Fibroblast of mammary gland (primary cell): ENCODE data around the gene OR51F2.
A peak's percentile ranks its signal among the peaks of the same experiment; 100 is the strongest.
"Not testable (repeated sequence)": the region's sequence is repeated elsewhere in the genome, so short reads cannot be mapped to it uniquely, and the experiment has no call there.

Experiments used
- DNase-seq: peaks from one replicate; pipeline ENCODE4 v3.0.0-alpha.2; 2010; ENCODE audit warnings: low read depth
- H3K4me3 ChIP-seq: 2 replicates; pipeline ENCODE4 v1.5.1; 2011; ENCODE audit warnings: low read depth, mild to moderate bottlenecking, low read length, moderate library complexity; ENCODE audit not compliant: control insufficient read depth
- CTCF ChIP-seq: conservative IDR thresholded peaks from 2 replicates; pipeline ENCODE4 v1.5.1; 2011; ENCODE audit warnings: low read depth, low read length, inconsistent platforms; ENCODE audit not compliant: control insufficient read depth, insufficient read depth

Gene OR51F2

GRCh38 chr11:4821021-4821420 lies at the start of gene OR51F2:
TSS of gene OR51F2 (plus strand) at chr11:4821321. CDS start at chr11:4821422, 101 bp downstream.
- no peak within 1 kb of the TSS for H3K4me3 ChIP-seq
- DNase-seq = no peak
- no peak for TF ChIP-seq CTCF

- TF ChIP-seq CTCF = no peak
- DNase-seq = no peak
- no peak overlapping the region for H3K4me3 ChIP-seq
These were observed 38.7 kb upstream of the OR51F2 start for GRCh38 chr11:4782454-4782853.

GRCh38 chr11:4797206-4797605 lies 23.9 kb upstream of the OR51F2 start:
- H3K4me3 ChIP-seq = no peak overlapping the region
- no peak for TF ChIP-seq CTCF
- DNase-seq = peak; percentile 10

- H3K4me3 ChIP-seq = no peak overlapping the region
- no peak for TF ChIP-seq CTCF
- no peak for DNase-seq
These were observed 22.5 kb upstream of the OR51F2 start for GRCh38 chr11:4798427-4799183.

- H3K4me3 ChIP-seq, DNase-seq: not testable (repeated sequence)
These were observed 19.8 kb upstream of the OR51F2 start for GRCh38 chr11:4801316-4801715.

GRCh38 chr11:4804280-4804679 lies 16.8 kb upstream of the OR51F2 start, which contains the start of gene OR52R1:
TSS of gene OR52R1 (minus strand) at chr11:4804380. CDS start at chr11:4804380, 0 bp downstream.
- H3K4me3 ChIP-seq = no peak within 1 kb of the TSS
- no peak for DNase-seq
- no peak for TF ChIP-seq CTCF

- TF ChIP-seq CTCF = no peak
- H3K4me3 ChIP-seq = no peak overlapping the region
- no peak for DNase-seq
These were observed 12.6 kb upstream of the OR51F2 start for GRCh38 chr11:4808476-4808875.
